NCI-H69 (cell line): ENCODE results near the gene MLEC.

Experiments
- DNase-seq: peaks from one replicate; lab custom pipeline; 2025; lab: John Stamatoyannopoulos, UW

MLEC gene

GRCh38 chr12:120741476-120742421 is 54.8 kb downstream of the MLEC start:
- DNase-seq: no peak

- no peak for DNase-seq
These were observed 58.1 kb downstream of the MLEC start for GRCh38 chr12:120744922-120745493.

GRCh38 chr12:120748242-120748641 is 61.3 kb downstream of the MLEC start:
- no peak for DNase-seq

- no peak for DNase-seq
These were observed 62.3 kb downstream of the MLEC start for GRCh38 chr12:120749256-120749655.

- DNase-seq: no peak
These were observed 63.9 kb downstream of the MLEC start for GRCh38 chr12:120750806-120751205.

- no peak for DNase-seq
These were observed 64.4 kb downstream of the MLEC start for GRCh38 chr12:120751389-120751788.
